HepG2 (cell line): ENCODE results near the gene PIGX. TPM values are rescaled to one million over a fixed set of nuclear protein-coding genes. Genes with fewer than 3 reads are reported as not detected.
A peak's percentile ranks its signal among the peaks of the same experiment; 100 is the strongest.

Source experiments
- BRCA1 ChIP-seq: sonication (generic); formaldehyde crosslinking; IDR thresholded peaks from 2 replicates; pipeline ENCODE4 v1.4.0; 2020; ENCODE audit warnings: missing genetic modification reagents
- CCDC6 ChIP-seq: sonication (generic); formaldehyde crosslinking; IDR thresholded peaks from 2 replicates; pipeline ENCODE4 v1.8.1; 2022; ENCODE audit warnings: mild to moderate bottlenecking, missing genetic modification reagents, moderate library complexity
- EED ChIP-seq: sonication (generic); formaldehyde crosslinking; IDR thresholded peaks from 2 replicates; pipeline ENCODE4 v1.5.0; 2020; ENCODE audit warnings: mild to moderate bottlenecking, missing genetic modification reagents
- FOXK2 ChIP-seq: fragments of 450-650 bp; IDR thresholded peaks from 2 replicates; pipeline ENCODE4 v1.6.1; 2016
- MAFK ChIP-seq, 2 experiments: IDR thresholded peaks in 1 of 2; conservative IDR thresholded peaks in 1 of 2; 2 replicates each; pipeline ENCODE4 v1.6.1; 2011; ENCODE audit warnings: improper control_type of control experiment in 2 of 2, low read length in 2 of 2
- PHF5A ChIP-seq: IDR thresholded peaks from one replicate; pipeline ENCODE4 v1.6.1; 2018; ENCODE audit warnings: low read depth, missing genetic modification reagents; ENCODE audit not compliant: unreplicated experiment
- PHF8 ChIP-seq: sonication (generic); formaldehyde crosslinking; IDR thresholded peaks from 2 replicates; pipeline ENCODE4 v1.5.0; 2020; ENCODE audit warnings: missing genetic modification reagents
- RXRA ChIP-seq: sonication (generic); formaldehyde crosslinking; IDR thresholded peaks from 2 replicates; pipeline ENCODE4 v1.5.1; 2020; ENCODE audit warnings: missing genetic modification reagents
- SCMH1 ChIP-seq: sonication (generic); formaldehyde crosslinking; IDR thresholded peaks from 2 replicates; pipeline ENCODE4 v1.9.0; 2021; ENCODE audit warnings: missing genetic modification reagents, mild to moderate bottlenecking, borderline replicate concordance
- ZBTB20 ChIP-seq: sonication (generic); formaldehyde crosslinking; IDR thresholded peaks from 2 replicates; pipeline ENCODE4 v1.8.1; 2023; ENCODE audit warnings: missing genetic modification reagents, low read depth, mild to moderate bottlenecking, borderline replicate concordance
- ZNF207 ChIP-seq: fragments of 450-650 bp; IDR thresholded peaks from 2 replicates; pipeline ENCODE4 v1.6.1; 2016; ENCODE audit warnings: antibody characterized with exemption, borderline replicate concordance
- ZNF3 ChIP-seq: IDR thresholded peaks from 2 replicates; pipeline ENCODE4 v1.7.0; 2017; ENCODE audit warnings: inconsistent platforms
- ZNF331 ChIP-seq: sonication (generic); formaldehyde crosslinking; IDR thresholded peaks from 2 replicates; pipeline ENCODE4 v1.4.0; 2020; ENCODE audit warnings: missing genetic modification reagents
- ZNF343 ChIP-seq: sonication (generic); formaldehyde crosslinking; IDR thresholded peaks from 2 replicates; pipeline ENCODE4 v1.4.0; 2020; ENCODE audit warnings: mild to moderate bottlenecking, missing genetic modification reagents
- ZNF549 ChIP-seq: sonication (generic); formaldehyde crosslinking; IDR thresholded peaks from 2 replicates; pipeline ENCODE4 v1.5.0; 2020; ENCODE audit warnings: missing genetic modification reagents
- polyA plus RNA-seq, 8 experiments: library from polyadenylated mRNA; depleted of rRNA in 3 of 8; stranded (reverse) in 7 of 8; unstranded in 1 of 8; fragments of >200 nt; fragmentation: Illumina TruSeq in 4 of 8; extraction: Trizol in 4 of 8; gene quantifications; 2 replicates each; pipeline versions ENCODE4 v1.2.1 to v1.2.3, GENCODE V29; 2011 to 2016; ENCODE audit warnings: low read depth in 4 of 8, missing spikeins in 1 of 8, mixed read lengths in 1 of 8; ENCODE audit not compliant: insufficient read depth in 1 of 8
- total RNA-seq, 5 experiments: library from RNA; depleted of rRNA; stranded (reverse); fragments of >200 nt; fragmentation: Illumina TruSeq; extraction: Trizol; gene quantifications; 2 replicates each; pipeline ENCODE4 v1.2.3, GENCODE V29; 2016; ENCODE audit warnings: low read depth in 1 of 5
- TF ChIP-seq, protein P1 (sequence below): sonication (generic); formaldehyde crosslinking; IDR thresholded peaks from 2 replicates; pipeline ENCODE4 v1.4.0; 2020; ENCODE audit warnings: missing genetic modification reagents
- TF ChIP-seq, protein P2 (sequence below): IDR thresholded peaks from 2 replicates; pipeline ENCODE4 v1.6.1; 2016; ENCODE audit warnings: mild to moderate bottlenecking
- TF ChIP-seq, protein P3 (sequence below): sonication (generic); formaldehyde crosslinking; IDR thresholded peaks from 2 replicates; pipeline ENCODE4 v1.8.1; 2023; ENCODE audit warnings: mild to moderate bottlenecking, inconsistent platforms, moderate library complexity, missing genetic modification reagents, borderline replicate concordance
- TF ChIP-seq, protein P4 (sequence below): sonication (generic); formaldehyde crosslinking; IDR thresholded peaks from 2 replicates; pipeline ENCODE4 v1.4.0; 2020; ENCODE audit warnings: missing genetic modification reagents, mild to moderate bottlenecking, borderline replicate concordance

Gene PIGX
- total and polyA plus RNA-seq, 2 of the 13 experiments (the other 11 are each of a cell fraction or from before 2014, with no cell fraction given) = 13.2 to 21.3 TPM

DNA sequence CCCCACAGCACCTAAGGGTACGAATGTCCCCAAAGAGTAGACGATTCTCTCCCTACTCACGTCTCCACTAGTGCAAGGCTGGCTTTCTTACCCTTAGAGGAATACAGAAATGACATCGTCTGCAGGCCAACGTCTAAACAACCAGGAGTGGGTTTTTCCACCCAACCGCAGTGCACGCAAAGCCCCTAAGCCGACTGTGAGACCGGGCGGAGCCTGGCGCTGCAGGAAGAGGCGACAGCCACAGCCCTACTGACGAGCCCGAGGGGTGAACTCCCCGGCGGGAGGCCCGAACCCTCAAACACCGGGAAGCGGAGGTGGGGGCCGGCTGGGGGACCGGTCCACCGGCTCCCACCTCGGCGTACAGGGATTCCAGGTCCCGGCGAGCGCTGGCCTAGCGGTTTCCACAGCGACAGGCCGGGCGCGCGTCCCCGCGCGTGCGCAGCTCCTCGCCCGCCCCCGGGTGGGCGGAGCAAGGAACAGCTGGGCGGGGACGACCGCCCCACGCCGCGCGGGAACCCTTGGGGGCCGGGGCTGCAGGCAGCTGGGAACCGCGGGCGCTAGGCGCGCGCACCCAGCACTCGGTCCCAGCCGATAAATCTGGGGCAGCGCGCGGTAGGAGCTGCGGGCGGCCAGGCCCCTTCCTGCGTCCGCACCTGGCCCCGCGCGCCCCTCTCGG is at the start of gene PIGX, which contains the start of gene CEP19 (continued):
- peak; percentile 26; the same call in 1 of the 2 replicates for TF ChIP-seq RXRA (CRISPR knock-in tag)
- TF ChIP-seq, protein P1, sequence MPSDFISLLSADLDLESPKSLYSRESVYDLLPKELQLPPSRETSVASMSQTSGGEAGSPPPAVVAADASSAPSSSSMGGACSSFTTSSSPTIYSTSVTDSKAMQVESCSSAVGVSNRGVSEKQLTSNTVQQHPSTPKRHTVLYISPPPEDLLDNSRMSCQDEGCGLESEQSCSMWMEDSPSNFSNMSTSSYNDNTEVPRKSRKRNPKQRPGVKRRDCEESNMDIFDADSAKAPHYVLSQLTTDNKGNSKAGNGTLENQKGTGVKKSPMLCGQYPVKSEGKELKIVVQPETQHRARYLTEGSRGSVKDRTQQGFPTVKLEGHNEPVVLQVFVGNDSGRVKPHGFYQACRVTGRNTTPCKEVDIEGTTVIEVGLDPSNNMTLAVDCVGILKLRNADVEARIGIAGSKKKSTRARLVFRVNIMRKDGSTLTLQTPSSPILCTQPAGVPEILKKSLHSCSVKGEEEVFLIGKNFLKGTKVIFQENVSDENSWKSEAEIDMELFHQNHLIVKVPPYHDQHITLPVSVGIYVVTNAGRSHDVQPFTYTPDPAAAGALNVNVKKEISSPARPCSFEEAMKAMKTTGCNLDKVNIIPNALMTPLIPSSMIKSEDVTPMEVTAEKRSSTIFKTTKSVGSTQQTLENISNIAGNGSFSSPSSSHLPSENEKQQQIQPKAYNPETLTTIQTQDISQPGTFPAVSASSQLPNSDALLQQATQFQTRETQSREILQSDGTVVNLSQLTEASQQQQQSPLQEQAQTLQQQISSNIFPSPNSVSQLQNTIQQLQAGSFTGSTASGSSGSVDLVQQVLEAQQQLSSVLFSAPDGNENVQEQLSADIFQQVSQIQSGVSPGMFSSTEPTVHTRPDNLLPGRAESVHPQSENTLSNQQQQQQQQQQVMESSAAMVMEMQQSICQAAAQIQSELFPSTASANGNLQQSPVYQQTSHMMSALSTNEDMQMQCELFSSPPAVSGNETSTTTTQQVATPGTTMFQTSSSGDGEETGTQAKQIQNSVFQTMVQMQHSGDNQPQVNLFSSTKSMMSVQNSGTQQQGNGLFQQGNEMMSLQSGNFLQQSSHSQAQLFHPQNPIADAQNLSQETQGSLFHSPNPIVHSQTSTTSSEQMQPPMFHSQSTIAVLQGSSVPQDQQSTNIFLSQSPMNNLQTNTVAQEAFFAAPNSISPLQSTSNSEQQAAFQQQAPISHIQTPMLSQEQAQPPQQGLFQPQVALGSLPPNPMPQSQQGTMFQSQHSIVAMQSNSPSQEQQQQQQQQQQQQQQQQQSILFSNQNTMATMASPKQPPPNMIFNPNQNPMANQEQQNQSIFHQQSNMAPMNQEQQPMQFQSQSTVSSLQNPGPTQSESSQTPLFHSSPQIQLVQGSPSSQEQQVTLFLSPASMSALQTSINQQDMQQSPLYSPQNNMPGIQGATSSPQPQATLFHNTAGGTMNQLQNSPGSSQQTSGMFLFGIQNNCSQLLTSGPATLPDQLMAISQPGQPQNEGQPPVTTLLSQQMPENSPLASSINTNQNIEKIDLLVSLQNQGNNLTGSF (CRISPR knock-in tag) = no peak
- no peak for TF ChIP-seq PHF5A
- no peak for TF ChIP-seq ZNF207
- peak; percentile 48; the same call in 1 of the 2 replicates for TF ChIP-seq ZNF331 (CRISPR knock-in tag)
- TF ChIP-seq FOXK2 = no peak
- TF ChIP-seq SCMH1 = no peak
- TF ChIP-seq BRCA1 (CRISPR knock-in tag) = no peak
- TF ChIP-seq, protein P2, sequence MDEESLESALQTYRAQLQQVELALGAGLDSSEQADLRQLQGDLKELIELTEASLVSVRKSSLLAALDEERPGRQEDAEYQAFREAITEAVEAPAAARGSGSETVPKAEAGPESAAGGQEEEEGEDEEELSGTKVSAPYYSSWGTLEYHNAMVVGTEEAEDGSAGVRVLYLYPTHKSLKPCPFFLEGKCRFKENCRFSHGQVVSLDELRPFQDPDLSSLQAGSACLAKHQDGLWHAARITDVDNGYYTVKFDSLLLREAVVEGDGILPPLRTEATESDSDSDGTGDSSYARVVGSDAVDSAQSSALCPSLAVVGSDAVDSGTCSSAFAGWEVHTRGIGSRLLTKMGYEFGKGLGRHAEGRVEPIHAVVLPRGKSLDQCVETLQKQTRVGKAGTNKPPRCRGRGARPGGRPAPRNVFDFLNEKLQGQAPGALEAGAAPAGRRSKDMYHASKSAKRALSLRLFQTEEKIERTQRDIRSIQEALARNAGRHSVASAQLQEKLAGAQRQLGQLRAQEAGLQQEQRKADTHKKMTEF (CRISPR knock-in tag) = no peak; the same call in 1 of the 2 replicates
- TF ChIP-seq ZNF343 (CRISPR knock-in tag) = no peak
- TF ChIP-seq ZNF3 (CRISPR knock-in tag) = no peak
- peak; percentile 60; the same call in 1 of the 2 replicates for TF ChIP-seq PHF8 (CRISPR knock-in tag)
- TF ChIP-seq, protein P3, sequence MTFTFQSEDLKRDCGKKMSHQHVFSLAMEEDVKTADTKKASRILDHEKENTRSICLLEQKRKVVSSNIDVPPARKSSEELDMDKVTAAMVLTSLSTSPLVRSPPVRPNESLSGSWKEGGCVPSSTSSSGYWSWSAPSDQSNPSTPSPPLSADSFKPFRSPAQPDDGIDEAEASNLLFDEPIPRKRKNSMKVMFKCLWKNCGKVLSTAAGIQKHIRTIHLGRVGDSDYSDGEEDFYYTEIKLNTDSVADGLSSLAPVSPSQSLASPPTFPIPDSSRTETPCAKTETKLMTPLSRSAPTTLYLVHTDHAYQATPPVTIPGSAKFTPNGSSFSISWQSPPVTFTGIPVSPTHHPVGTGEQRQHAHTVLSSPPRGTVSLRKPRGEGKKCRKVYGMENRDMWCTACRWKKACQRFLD = no peak
- TF ChIP-seq ZNF549 (CRISPR knock-in tag) = no peak
- peak; percentile 87; the same call in 1 of the 2 replicates for TF ChIP-seq CCDC6
- no peak for TF ChIP-seq EED
- no peak for TF ChIP-seq ZBTB20
- no peak for TF ChIP-seq MAFK (conservative IDR thresholded peaks at IDR 0.05 in 1 of 2, IDR thresholded peaks at IDR 0.05 in 1 of 2; ENCODE audit: low read length in 2 of 2)
- TF ChIP-seq, protein P4, sequence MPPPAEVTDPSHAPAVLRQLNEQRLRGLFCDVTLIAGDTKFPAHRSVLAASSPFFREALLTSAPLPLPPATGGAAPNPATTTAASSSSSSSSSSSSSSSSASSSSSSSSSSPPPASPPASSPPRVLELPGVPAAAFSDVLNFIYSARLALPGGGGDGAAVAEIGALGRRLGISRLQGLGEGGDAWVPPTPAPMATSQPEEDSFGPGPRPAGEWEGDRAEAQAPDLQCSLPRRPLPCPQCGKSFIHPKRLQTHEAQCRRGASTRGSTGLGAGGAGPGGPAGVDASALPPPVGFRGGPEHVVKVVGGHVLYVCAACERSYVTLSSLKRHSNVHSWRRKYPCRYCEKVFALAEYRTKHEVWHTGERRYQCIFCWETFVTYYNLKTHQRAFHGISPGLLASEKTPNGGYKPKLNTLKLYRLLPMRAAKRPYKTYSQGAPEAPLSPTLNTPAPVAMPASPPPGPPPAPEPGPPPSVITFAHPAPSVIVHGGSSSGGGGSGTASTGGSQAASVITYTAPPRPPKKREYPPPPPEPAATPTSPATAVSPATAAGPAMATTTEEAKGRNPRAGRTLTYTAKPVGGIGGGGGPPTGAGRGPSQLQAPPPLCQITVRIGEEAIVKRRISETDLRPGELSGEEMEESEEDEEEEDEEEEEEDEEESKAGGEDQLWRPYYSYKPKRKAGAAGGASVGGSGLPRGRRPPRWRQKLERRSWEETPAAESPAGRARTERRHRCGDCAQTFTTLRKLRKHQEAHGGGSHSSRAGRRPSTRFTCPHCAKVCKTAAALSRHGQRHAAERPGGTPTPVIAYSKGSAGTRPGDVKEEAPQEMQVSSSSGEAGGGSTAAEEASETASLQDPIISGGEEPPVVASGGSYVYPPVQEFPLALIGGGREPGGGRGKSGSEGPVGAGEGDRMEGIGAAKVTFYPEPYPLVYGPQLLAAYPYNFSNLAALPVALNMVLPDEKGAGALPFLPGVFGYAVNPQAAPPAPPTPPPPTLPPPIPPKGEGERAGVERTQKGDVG (CRISPR knock-in tag) = no peak
